ACC112 (cell line): ENCODE data around the gene PEX16.

ENCODE experiments used
- H2AFZ ChIP-seq: fragments of 200-600 bp; sonication (generic); one replicate; pipeline ENCODE4 v1.6.0; 2017; ENCODE audit warnings: antibody characterized with exemption, low read length; ENCODE audit not compliant: unreplicated experiment
- H3K27ac ChIP-seq: fragments of 200-600 bp; sonication (generic); 2 replicates; pipeline ENCODE4 v1.5.1; 2014; ENCODE audit warnings: low read depth, mild to moderate bottlenecking, antibody characterized with exemption, low read length, moderate library complexity
- H3K27me3 ChIP-seq: fragments of 200-600 bp; sonication (generic); 2 replicates; pipeline ENCODE4 v1.6.1; 2014; ENCODE audit warnings: mild to moderate bottlenecking, antibody characterized with exemption, low read length, moderate library complexity, mixed read lengths; ENCODE audit not compliant: insufficient read depth
- H3K36me3 ChIP-seq: fragments of 200-600 bp; sonication (generic); 2 replicates; pipeline ENCODE4 v1.6.1; 2016; ENCODE audit warnings: mild to moderate bottlenecking, antibody characterized with exemption, low read length, moderate library complexity, mixed read lengths; ENCODE audit not compliant: insufficient read depth
- H3K4me1 ChIP-seq: fragments of 200-600 bp; sonication (generic); one replicate; pipeline ENCODE4 v1.6.1; 2016; ENCODE audit warnings: low read length, mixed read lengths; ENCODE audit not compliant: insufficient read depth, unreplicated experiment, control insufficient read depth
- H3K4me3 ChIP-seq: fragments of 200-600 bp; sonication (generic); 2 replicates; pipeline ENCODE4 v1.5.1; 2014; ENCODE audit warnings: mild to moderate bottlenecking, low read depth, low read length
- H3K79me2 ChIP-seq: fragments of 200-600 bp; sonication (generic); one replicate; pipeline ENCODE4 v1.6.0; 2016; ENCODE audit warnings: low read length; ENCODE audit not compliant: control insufficient read depth, unreplicated experiment, insufficient read depth

PEX16 gene

GRCh38 chr11:45917623-45918330, at the start of gene PEX16:
PEX16 (minus strand) TSS chr11:45917877; CDS start chr11:45917811, 66 bp downstream.
- Histone ChIP-seq H3K4me3 (peak within 1 kb of the TSS; percentile 82), H3K27ac (peak within 1 kb of the TSS; percentile 64), H3K36me3 (no peaks in the 10 kb centered on the region)

DNA sequence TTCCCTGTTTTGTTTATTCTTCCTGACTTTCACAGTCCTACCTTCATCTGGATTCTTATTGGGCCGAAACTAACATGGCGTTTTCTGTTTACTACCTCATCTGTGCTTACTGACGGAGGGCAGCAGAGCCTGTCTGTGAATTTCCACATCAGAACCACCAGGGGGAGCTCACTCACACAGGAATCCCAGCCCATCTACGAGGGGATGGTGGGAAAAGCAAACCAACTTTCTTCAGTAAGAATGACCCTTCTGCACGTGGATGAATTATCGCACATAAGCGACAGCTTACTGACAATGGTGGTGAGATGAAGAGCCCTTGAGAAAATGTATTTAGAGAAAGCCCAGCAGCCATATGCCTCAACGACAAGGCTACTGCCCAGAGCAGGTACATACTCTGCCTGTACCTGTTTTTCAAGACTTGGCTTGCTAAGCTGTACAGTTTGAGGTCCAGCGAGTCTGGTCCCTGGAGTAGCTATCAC, 47.3 kb upstream of the PEX16 start:
- H3K27ac ChIP-seq = no peak overlapping the region
- H3K79me2 ChIP-seq = no peaks in the 10 kb centered on the region
- H3K27me3 ChIP-seq = no peaks in the 10 kb centered on the region
- peak overlapping the region; percentile 9 for H2AFZ ChIP-seq
- peaks cover 6% of the 10 kb centered on the region for H3K4me1 ChIP-seq
- H3K4me3 ChIP-seq = no peak overlapping the region
- H3K36me3 ChIP-seq = peaks cover 18% of the 10 kb centered on the region

More at GRCh38 chr11:45917623-45918330, at the start of gene PEX16:
- Histone ChIP-seq H3K27me3 (peaks cover 19% of the 10 kb centered on the region), H2AFZ (peak within 1 kb of the TSS; percentile 78), H3K79me2 (peaks cover 13% of the 10 kb centered on the region), H3K4me1 (no peaks in the 10 kb centered on the region)

DNA sequence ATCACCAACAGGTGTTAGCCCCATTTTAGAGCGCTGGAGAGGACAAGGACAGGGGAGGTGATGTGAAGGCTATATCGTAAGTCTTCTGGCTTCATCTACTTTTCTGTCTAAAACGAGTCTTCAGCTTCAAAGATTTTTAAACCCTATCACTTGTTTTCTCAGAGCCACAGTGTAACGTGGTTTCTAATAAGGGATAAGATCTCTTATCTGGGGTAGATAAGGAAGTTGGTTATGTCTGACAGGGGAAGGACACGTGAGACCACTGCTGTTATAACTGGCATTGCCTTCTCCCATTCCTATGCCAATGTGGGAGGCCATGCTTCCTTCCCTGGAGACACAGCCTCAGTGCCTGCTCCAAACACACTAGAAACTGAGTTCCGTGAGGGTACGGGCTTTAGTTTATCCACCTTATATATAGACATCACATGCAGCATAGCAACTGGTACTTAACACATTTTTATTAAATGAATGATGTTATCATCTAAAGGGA, 44.1 kb upstream of the PEX16 start:
- Histone ChIP-seq H3K27me3 (no peaks in the 10 kb centered on the region), H3K4me1 (peaks cover 6% of the 10 kb centered on the region), H3K4me3 (no peak overlapping the region), H3K36me3 (peaks cover 21% of the 10 kb centered on the region), H3K79me2 (no peaks in the 10 kb centered on the region), H2AFZ (no peak overlapping the region), H3K27ac (no peak overlapping the region)

GRCh38 chr11:45960387-45961095, 42.9 kb upstream of the PEX16 start:
- no peak overlapping the region for H2AFZ ChIP-seq
- H3K36me3 ChIP-seq = peaks cover 26% of the 10 kb centered on the region
- H3K4me1 ChIP-seq = peaks cover 6% of the 10 kb centered on the region
- no peaks in the 10 kb centered on the region for H3K27me3 ChIP-seq
- no peaks in the 10 kb centered on the region for H3K79me2 ChIP-seq
- no peak overlapping the region for H3K27ac ChIP-seq
- H3K4me3 ChIP-seq = no peak overlapping the region

DNA sequence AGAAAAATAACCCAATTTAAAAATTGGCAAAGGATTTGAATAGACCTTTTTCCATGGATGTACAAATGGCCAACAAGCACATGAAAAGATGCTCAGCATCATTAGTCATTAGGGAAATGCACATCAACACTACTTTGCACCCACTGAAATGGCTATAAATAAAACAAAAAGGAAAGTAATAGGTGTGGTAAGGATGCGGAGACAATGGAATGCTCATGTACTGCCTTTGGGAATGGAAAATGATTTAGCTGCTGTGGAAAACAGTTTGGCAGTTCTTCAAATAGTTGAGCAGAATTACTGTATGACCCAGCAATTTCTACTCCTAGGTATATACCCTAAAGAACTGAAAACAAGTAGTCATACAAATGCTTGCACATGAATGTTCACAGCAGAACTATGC, 42.2 kb upstream of the PEX16 start:
- H3K27ac ChIP-seq = no peak overlapping the region
- no peak overlapping the region for H3K4me3 ChIP-seq
- no peaks in the 10 kb centered on the region for H3K27me3 ChIP-seq
- no peak overlapping the region for H2AFZ ChIP-seq
- no peaks in the 10 kb centered on the region for H3K79me2 ChIP-seq
- H3K4me1 ChIP-seq = peaks cover 6% of the 10 kb centered on the region
- H3K36me3 ChIP-seq = peaks cover 32% of the 10 kb centered on the region

GRCh38 chr11:45949992-45950407, 32.3 kb upstream of the PEX16 start:
- Histone ChIP-seq H3K4me3 (no peak overlapping the region), H3K36me3 (peaks cover 41% of the 10 kb centered on the region), H3K27ac (no peak overlapping the region), H3K4me1 (no peaks in the 10 kb centered on the region), H3K27me3 (no peaks in the 10 kb centered on the region), H3K79me2 (no peaks in the 10 kb centered on the region), H2AFZ (no peak overlapping the region)

DNA sequence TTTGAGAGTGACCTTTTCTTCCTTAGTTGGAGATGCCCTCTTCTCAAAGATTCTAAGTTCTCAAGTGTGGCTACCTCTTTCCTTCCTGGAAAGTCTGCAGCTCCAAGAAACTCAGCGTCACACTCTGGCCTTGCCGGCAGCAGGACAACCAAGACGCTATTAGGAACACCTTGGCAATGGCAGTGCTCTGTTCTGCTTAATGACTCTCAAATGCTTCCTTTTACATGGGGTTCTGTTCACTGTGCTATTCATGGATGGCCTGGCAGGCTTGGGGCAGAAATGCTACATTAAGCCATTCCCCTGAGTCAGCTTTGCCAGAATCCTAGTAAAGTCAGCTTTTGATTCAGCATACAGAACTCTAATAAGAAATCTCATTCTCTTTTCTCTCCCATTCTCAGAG, 30.7 kb upstream of the PEX16 start:
- no peak overlapping the region for H3K27ac ChIP-seq
- no peaks in the 10 kb centered on the region for H3K79me2 ChIP-seq
- no peaks in the 10 kb centered on the region for H3K4me1 ChIP-seq
- no peak overlapping the region for H3K4me3 ChIP-seq
- H3K27me3 ChIP-seq = no peaks in the 10 kb centered on the region
- peaks cover 39% of the 10 kb centered on the region for H3K36me3 ChIP-seq
- H2AFZ ChIP-seq = no peak overlapping the region

- no peaks in the 10 kb centered on the region for H3K27me3 ChIP-seq
- H3K79me2 ChIP-seq = no peaks in the 10 kb centered on the region
- no peaks in the 10 kb centered on the region for H3K4me1 ChIP-seq
- peaks cover 35% of the 10 kb centered on the region for H3K36me3 ChIP-seq
- H2AFZ ChIP-seq = no peak overlapping the region
- H3K27ac ChIP-seq = no peak overlapping the region
- H3K4me3 ChIP-seq = no peak overlapping the region
Observed at GRCh38 chr11:45947885-45948284, 30.2 kb upstream of the PEX16 start.

GRCh38 chr11:45945397-45945999, 27.8 kb upstream of the PEX16 start:
- no peak overlapping the region for H3K27ac ChIP-seq
- no peaks in the 10 kb centered on the region for H3K4me1 ChIP-seq
- H2AFZ ChIP-seq = no peak overlapping the region
- H3K36me3 ChIP-seq = peaks cover 31% of the 10 kb centered on the region
- no peaks in the 10 kb centered on the region for H3K79me2 ChIP-seq
- H3K4me3 ChIP-seq = no peak overlapping the region
- H3K27me3 ChIP-seq = no peaks in the 10 kb centered on the region

- no peaks in the 10 kb centered on the region for H3K4me1 ChIP-seq
- H3K36me3 ChIP-seq = peaks cover 21% of the 10 kb centered on the region; the same call in 1 of the 2 replicates
- H3K27ac ChIP-seq = no peak overlapping the region
- no peaks in the 10 kb centered on the region for H3K79me2 ChIP-seq
- no peak overlapping the region for H2AFZ ChIP-seq
- H3K27me3 ChIP-seq = no peaks in the 10 kb centered on the region
- H3K4me3 ChIP-seq = no peak overlapping the region
Observed at GRCh38 chr11:45942381-45942780, 24.7 kb upstream of the PEX16 start.
